ENCODE data around the gene STX8. TPM values are rescaled to one million over a fixed set of nuclear protein-coding genes. Genes with fewer than 3 reads are reported as not detected.

The STX8 gene
- total RNA-seq, 1 donor from 2014 or later = 58.4 TPM

DNA sequence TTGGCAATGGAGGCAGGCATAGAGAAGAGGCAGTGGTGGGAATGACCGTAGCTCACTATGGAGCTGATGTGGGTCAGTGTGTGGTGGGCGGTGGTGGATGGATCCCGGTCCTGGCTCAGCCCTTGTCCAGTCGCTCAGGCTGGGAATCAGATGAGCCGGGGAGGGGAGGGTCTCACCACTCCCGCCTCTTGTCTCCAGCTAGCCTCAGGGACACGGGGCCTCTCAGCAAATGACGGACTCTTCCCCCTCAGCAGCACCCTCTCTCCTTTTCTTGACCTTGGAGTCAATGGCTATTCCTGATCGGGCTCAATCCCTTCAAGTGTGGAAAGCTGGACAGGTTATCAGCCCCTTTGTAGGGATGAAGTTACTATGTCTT lies 345.8 kb downstream of the STX8 start:
- H3K27me3 ChIP-seq (ENCODE audit: control insufficient read depth, insufficient read depth, low read length) = no peaks in the 10 kb centered on the region
- H3K36me3 ChIP-seq (ENCODE audit: control insufficient read depth, insufficient read depth, low read length) = no peaks in the 10 kb centered on the region
- DNase-seq (ENCODE audit: low read depth) (no peak), FAIRE-seq (no peak)
- H3K4me3 ChIP-seq (ENCODE audit: low read depth, low read length) = no peak overlapping the region
- TF ChIP-seq, protein P1, sequence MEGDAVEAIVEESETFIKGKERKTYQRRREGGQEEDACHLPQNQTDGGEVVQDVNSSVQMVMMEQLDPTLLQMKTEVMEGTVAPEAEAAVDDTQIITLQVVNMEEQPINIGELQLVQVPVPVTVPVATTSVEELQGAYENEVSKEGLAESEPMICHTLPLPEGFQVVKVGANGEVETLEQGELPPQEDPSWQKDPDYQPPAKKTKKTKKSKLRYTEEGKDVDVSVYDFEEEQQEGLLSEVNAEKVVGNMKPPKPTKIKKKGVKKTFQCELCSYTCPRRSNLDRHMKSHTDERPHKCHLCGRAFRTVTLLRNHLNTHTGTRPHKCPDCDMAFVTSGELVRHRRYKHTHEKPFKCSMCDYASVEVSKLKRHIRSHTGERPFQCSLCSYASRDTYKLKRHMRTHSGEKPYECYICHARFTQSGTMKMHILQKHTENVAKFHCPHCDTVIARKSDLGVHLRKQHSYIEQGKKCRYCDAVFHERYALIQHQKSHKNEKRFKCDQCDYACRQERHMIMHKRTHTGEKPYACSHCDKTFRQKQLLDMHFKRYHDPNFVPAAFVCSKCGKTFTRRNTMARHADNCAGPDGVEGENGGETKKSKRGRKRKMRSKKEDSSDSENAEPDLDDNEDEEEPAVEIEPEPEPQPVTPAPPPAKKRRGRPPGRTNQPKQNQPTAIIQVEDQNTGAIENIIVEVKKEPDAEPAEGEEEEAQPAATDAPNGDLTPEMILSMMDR (IDR thresholded peaks at IDR 0.05; ENCODE audit: insufficient read depth, low read length, severe bottlenecking) = no peak

DNA sequence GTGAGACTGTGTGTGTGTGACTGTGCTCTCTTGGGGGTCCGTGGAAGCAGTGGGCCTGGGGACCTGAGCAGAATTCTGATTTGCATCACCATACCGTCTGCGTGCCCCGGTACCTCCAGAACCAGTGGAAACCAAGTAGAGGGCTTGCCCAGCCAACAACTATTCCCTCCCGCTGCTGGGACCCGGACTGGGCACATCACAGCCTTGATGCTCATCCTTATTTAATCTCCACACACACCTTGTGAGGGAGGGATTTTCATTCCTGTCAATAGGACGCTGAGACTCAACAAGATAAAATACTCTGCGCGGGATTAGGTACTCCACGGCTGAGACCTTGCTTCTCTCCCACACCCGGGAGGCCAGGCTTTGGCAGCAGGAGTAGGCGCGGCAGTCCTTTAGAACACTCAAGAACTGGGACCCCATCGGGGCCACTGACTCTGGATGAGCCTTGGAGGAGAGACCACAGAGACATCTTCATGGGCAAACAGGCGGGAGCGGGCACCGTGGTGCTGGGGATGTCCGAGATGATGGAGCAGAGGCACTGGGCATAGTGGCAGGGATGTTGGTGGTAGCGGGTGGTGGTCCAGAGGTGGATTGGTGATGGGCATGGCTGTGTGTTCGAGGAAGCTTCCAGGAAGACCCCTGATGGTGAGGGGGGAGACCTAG lies 346.3 kb downstream of the STX8 start:
- FAIRE-seq = no peak
- TF ChIP-seq, protein P1 (IDR thresholded peaks at IDR 0.05; ENCODE audit: insufficient read depth, low read length, severe bottlenecking) = no peak
- H3K36me3 ChIP-seq (ENCODE audit: control insufficient read depth, insufficient read depth, low read length) = no peaks in the 10 kb centered on the region
- H3K4me3 ChIP-seq (ENCODE audit: low read depth, low read length) = no peak overlapping the region
- no peak for DNase-seq (ENCODE audit: low read depth)
- no peaks in the 10 kb centered on the region for H3K27me3 ChIP-seq (ENCODE audit: control insufficient read depth, insufficient read depth, low read length)

DNA sequence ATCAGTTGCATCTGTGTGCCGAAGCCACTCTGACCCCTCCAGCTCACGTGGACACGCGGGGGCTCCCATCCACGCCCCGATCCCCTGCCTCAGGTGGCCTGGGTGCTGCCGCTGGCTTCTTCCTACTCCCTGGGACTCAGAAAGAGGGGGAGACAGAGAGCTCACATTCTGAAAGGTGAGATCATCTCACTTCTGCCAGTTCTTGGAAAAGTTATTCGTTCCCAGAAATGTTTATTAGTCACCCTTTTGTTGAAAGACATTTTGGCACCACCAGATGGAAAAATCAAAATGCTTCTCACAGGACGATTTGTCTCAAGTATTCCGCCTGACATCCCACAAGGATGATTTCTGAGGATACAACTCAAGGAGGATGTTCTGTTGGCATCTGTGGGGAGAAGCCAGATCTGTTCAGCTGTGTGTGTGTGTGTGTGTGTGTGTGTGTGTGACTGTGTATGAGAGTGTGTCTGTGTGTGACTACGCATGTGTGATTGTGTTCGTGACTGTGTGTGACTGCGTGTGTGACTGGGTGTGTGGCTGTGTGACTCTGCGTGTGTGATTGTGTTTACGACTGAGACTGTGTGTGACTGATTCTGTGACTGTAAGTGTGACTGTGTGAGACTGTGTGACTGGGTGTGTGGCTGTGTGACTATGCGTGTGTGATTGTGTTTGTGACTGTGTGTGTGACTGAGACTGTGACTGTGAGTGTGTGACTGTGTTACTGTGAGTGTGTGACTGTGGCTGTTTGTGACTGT lies 347.0 kb downstream of the STX8 start:
- DNase-seq (ENCODE audit: low read depth) = peak; percentile 65
- peak; percentile 60 for FAIRE-seq
- TF ChIP-seq, protein P1 (IDR thresholded peaks at IDR 0.05; ENCODE audit: insufficient read depth, low read length, severe bottlenecking) = no peak
- Histone ChIP-seq H3K27me3 (ENCODE audit: control insufficient read depth, insufficient read depth, low read length) (no peaks in the 10 kb centered on the region), H3K36me3 (ENCODE audit: control insufficient read depth, insufficient read depth, low read length) (no peaks in the 10 kb centered on the region), H3K4me3 (ENCODE audit: low read depth, low read length) (no peak overlapping the region)

DNA sequence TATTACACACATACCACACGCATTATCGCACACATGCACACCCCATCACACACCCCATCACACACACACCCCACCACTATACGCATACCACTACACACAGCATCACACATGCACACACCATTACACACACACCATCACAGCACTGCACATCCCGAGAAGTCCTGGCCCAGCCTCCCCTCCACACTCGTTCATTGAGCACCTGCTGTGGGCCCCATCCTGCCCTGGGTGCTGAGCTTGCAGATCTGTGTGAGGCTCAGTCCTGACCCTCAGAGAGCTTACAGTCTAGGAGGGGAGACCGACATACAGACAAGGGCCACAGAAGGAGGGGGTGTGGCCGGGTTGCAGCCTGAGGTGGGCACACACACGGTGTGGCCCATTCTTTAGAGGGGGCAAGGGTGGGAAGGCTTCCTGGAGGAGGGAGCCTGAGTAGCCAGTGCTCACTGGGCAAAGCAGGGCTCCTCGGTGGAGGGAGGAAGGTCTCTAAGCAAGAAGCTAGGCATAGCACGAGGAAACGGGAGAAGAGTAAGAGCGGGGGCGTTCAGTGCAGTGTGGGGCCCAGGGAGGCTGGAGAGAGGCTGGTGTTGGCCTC lies 347.7 kb downstream of the STX8 start:
- Histone ChIP-seq H3K4me3 (ENCODE audit: low read depth, low read length) (no peak overlapping the region), H3K36me3 (ENCODE audit: control insufficient read depth, insufficient read depth, low read length) (no peaks in the 10 kb centered on the region), H3K27me3 (ENCODE audit: control insufficient read depth, insufficient read depth, low read length) (no peaks in the 10 kb centered on the region)
- FAIRE-seq (no peak), DNase-seq (ENCODE audit: low read depth) (no peak)
- TF ChIP-seq, protein P1 (IDR thresholded peaks at IDR 0.05; ENCODE audit: insufficient read depth, low read length, severe bottlenecking) = no peak

DNA sequence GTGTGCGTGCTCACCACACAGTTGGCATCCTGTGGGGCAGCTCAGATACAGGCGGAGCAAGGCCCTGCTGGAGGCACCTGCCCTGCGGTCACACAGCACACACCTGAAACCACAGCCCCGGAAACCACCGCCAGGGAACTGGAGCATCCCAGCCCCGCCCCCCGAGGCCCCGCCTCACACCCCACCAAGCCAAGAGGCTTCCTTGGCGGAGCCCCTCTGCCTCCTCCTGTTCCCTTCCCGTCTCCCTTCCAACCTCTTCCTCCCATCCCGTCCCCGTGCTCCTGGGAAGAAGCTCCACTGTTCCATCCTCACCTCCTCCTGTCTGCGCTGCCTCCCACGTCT lies 348.9 kb downstream of the STX8 start:
- no peak for FAIRE-seq
- DNase-seq (ENCODE audit: low read depth) = no peak
- TF ChIP-seq, protein P1 (IDR thresholded peaks at IDR 0.05; ENCODE audit: insufficient read depth, low read length, severe bottlenecking) = no peak

More for the DNA sequence above, 348.9 kb downstream of the STX8 start:
- Histone ChIP-seq H3K36me3 (ENCODE audit: control insufficient read depth, insufficient read depth, low read length) (no peaks in the 10 kb centered on the region), H3K4me3 (ENCODE audit: low read depth, low read length) (no peak overlapping the region), H3K27me3 (ENCODE audit: control insufficient read depth, insufficient read depth, low read length) (no peaks in the 10 kb centered on the region)

Measured in bronchial epithelial cell (primary cell).